ENCODE data around the gene ZBTB9. TPM values are rescaled to one million over a fixed set of nuclear protein-coding genes. Genes with fewer than 3 reads are reported as not detected.
A peak's percentile ranks its signal among the peaks of the same experiment; 100 is the strongest.

ZBTB9 gene
- polyA plus RNA-seq, 2 of the 4 experiments (the other 2 are of a cell fraction), result 6.9 to 9.9 TPM

DNA sequence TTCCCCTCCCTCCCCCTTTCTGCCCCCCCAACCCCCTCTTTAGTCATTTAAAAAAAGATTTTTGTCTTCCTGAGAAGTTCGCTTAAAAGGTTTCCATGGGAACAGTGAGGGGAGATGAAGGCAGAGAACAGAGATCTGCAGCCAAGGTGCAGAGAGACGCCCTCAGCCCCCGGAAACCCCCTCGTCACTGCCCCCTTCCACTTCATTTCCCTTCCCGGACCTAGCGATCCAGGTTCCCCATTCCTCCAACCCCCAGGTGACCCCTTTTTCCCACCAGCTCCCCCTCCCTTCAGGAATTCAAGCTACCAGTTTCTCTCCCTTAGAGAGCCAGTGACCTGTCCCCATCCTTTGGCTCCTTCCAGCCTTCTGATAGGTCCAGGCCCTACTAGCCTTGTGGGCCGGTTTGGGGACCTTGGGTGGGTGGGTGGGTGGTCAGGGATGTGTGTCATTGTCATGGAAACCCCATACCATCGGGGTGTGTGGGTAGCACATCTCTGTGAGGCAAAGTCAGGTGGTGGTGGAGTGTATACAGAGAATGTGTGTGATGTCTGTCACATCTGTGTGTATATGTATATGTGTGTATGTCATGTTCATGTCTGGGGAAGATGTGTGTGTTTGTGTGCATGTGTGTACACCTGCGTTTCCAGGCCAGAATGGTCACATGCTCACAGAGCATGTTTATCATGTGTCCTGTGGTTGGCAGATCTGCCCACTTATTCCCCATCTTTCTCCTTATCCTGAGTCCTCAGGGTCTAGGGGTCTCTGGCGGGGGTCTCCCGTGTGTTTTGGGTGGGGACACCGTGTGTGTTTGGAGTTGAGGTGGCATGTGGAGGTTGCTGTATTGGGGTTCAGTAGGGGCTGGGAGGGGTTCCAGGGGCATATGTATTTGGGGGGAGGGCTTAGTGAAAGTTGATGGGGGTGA, 27.5 kb upstream of the ZBTB9 start:
- Histone ChIP-seq H3K4me1 (peaks cover 46% of the 10 kb centered on the region), H3K4me2 (peak overlapping the region; percentile 90), H3K27ac (peak overlapping the region; percentile 89 to 98), H3K9me3 (no peaks in the 10 kb centered on the region), H3K4me3 (peak overlapping the region; percentile 69)
- TF ChIP-seq JUN (IDR thresholded peaks at IDR 0.05), result no peak
- TF ChIP-seq, protein P1, sequence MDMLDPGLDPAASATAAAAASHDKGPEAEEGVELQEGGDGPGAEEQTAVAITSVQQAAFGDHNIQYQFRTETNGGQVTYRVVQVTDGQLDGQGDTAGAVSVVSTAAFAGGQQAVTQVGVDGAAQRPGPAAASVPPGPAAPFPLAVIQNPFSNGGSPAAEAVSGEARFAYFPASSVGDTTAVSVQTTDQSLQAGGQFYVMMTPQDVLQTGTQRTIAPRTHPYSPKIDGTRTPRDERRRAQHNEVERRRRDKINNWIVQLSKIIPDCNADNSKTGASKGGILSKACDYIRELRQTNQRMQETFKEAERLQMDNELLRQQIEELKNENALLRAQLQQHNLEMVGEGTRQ (IDR thresholded peaks at IDR 0.05), result peak; percentile 29; the same call in 1 of the 2 replicates
- ChIA-PET POLR2A (interaction anchor here (0.9 to 1.6 kb wide), 4 partner anchors 9 to 153 kb away, joined by 3 to 11 read pairs (median 3); partner anchors contain the start of genes BAK1, CUTA and ZBTB9), CTCF (interaction anchor here (0.6 to 2.7 kb wide), 21 partner anchors 10 to 260 kb away, joined by 3 to 24 read pairs (median 3); partner anchors contain the start of genes B3GALT4, CUTA and ZBTB9)
- no peak for FAIRE-seq
- DNase-seq (ENCODE audit: low read depth in 1 of 2, low spot score in 1 of 2), result peak; percentile 19 to 25
- no peak for ATAC-seq
- WGBS (ENCODE audit: missing lambda C conversion rate), result 8% methylated on average over 10 of the region's 12 CpGs

DNA sequence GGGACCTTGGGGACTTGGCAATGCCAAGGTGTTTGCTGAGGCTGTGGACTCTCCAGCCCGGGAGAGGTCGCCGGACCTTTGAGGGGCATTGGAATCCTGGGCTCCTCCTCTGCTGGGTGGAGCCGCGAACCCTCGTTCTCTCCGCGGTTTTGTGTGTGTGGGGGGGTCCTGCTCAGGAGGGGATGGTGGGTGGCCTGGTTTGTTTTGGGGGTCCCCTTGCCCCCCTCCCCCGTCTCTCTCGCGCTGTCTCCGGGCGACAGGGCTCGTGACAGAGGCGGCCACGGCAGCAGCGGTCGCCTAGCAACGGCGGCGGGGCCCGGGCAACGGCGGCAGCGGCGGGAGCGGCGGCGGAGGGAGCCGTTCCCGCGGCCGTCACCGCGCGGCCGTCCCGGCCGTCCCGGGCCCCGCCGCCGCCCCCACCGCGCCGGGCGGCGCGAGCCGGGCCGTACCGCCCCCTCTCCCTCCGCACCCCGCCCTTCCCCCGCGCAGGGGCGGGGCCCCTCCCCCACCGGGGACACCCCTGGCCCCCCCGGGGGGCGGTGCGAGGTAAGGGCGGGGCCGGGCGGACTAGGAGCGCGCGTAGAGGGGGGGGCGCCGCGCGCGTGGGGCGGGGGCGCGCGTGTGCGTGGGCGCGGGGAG, 26.7 kb upstream of the ZBTB9 start:
- no peaks in the 10 kb centered on the region for H3K9me3 ChIP-seq
- peak; percentile 18 to 51 for DNase-seq (ENCODE audit: low read depth in 1 of 2, low spot score in 1 of 2)
- H3K27ac ChIP-seq, result peak overlapping the region; percentile 89 to 98
- H3K4me2 ChIP-seq, result peak overlapping the region; percentile 90
- H3K4me1 ChIP-seq, result peaks cover 46% of the 10 kb centered on the region
- FAIRE-seq, result no peak
- peak overlapping the region; percentile 69 for H3K4me3 ChIP-seq
- ChIA-PET CTCF (no interaction called here), POLR2A (no interaction called here)
- 0% methylated on average over 5 of the region's 79 CpGs for WGBS (ENCODE audit: missing lambda C conversion rate)
- TF ChIP-seq JUN (IDR thresholded peaks at IDR 0.05) (0 out of 5 replicates have a peak, but pooled peaks of 1 of the 2 experiments have one; percentile 27), NR3C1 (IDR thresholded peaks at IDR 0.05) (no peak)
- peak; percentile 21 to 41; a peak in 2 of 6 replicates for ATAC-seq

DNA sequence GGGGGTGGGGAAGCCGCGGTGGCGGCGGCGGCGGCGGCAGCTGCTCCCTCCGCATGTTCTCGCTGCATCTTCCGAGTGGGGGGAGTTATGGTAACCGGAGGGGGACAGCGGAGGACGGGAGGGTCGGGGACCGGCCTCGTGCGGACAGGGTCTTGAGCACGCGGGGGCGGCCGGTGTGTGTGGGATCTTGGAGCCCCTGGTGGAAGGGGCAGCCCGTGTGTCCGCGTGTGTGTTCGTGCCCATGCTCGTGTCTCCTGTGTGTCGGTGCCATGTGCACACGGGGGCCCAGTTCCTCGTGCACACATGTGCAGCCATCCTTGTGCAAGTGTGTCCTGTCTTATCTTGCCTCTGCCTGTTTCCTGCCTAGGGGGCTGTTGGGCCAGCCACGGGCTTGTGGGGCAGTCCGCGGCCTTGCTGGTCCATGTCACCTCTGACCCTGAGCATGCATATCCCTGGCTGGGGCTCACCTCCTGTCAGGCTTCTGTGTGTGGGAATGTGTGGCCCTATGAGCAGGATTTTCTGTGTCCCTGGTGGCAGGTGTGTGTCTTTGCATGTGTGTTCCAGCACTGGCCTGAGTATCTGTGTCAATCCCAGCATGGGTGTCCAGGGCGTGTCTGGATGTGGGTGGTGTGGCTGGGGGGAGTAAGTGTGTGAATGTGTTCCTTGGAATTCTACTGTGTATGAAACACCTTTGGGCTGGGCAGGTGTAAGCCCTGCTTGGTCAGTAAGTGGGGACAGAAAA, 26.0 kb upstream of the ZBTB9 start:
- ChIA-PET CTCF (no interaction called here), POLR2A (interaction anchor here (2.7 kb wide), 1 partner anchor 26 kb away, joined by 11 read pairs; the partner anchor contains the start of gene ZBTB9)
- TF ChIP-seq, protein P2, sequence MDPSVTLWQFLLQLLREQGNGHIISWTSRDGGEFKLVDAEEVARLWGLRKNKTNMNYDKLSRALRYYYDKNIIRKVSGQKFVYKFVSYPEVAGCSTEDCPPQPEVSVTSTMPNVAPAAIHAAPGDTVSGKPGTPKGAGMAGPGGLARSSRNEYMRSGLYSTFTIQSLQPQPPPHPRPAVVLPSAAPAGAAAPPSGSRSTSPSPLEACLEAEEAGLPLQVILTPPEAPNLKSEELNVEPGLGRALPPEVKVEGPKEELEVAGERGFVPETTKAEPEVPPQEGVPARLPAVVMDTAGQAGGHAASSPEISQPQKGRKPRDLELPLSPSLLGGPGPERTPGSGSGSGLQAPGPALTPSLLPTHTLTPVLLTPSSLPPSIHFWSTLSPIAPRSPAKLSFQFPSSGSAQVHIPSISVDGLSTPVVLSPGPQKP (IDR thresholded peaks at IDR 0.05; ENCODE audit: low read depth, low read length), result no peak
- TF ChIP-seq, protein P3, sequence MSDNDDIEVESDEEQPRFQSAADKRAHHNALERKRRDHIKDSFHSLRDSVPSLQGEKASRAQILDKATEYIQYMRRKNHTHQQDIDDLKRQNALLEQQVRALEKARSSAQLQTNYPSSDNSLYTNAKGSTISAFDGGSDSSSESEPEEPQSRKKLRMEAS (IDR thresholded peaks at IDR 0.05), result peak; percentile 66; the same call in 1 of the 2 replicates
- 22% methylated on average over 8 of the region's 33 CpGs for WGBS (ENCODE audit: missing lambda C conversion rate)
- peak; percentile 46 to 83 for DNase-seq (ENCODE audit: low read depth in 1 of 2, low spot score in 1 of 2)
- Histone ChIP-seq H3K4me1 (peaks cover 46% of the 10 kb centered on the region), H3K4me3 (peak overlapping the region; percentile 69), H3K27ac (peak overlapping the region; percentile 89 to 98), H3K9me3 (no peaks in the 10 kb centered on the region), H3K4me2 (peak overlapping the region; percentile 90)
- peak; percentile 22 to 42 for ATAC-seq
- FAIRE-seq, result no peak

DNA sequence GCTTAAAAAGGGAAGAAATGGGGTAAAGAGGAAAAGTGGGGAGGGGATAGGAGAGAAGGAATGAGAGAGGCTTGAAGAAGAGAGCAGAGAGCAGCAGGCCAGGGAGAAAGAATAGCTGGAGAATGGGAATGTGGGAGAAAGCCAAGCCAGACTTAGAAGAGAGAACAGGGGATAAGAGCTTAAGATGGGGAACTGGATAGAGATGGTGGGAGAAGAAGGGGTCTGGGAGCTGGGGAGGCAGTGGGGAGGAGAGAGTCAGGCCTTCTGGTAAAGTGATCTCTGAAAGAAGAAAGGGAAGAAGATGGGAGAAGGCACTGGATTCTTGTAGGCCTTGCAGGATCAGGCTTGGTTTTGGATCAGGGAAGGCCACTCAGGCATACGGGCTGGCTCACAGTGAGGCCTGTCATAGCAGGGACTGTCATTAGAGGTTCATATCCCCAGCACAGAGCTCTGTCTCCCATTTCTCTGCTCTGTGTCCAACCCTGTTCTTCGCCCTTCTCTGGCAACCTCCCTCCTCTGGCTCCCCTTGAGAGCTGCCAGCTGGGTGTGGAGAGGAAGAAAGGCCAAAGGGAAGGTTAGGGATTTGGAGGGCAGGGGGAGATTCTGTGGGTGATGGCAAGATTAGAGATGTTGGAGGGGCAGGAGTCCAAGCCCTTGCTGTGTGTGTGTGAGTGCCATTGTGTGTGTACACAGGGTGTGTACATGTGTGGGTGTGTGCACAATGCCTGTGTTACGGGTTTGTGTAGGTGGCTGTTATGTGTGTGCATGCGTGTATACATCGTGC, 25.2 kb upstream of the ZBTB9 start:
- WGBS (ENCODE audit: missing lambda C conversion rate), result 92% methylated on average over 5 of the region's 5 CpGs
- no peak for DNase-seq (ENCODE audit: low read depth in 1 of 2, low spot score in 1 of 2)
- Histone ChIP-seq H3K9me3 (no peaks in the 10 kb centered on the region), H3K4me2 (peak overlapping the region; percentile 90), H3K27ac (peak overlapping the region in 1 of 2 experiments; percentile 98; a peak in 3 of 6 replicates), H3K4me3 (no peak overlapping the region), H3K4me1 (peaks cover 46% of the 10 kb centered on the region)
- CTCF ChIA-PET, result no interaction called here
- no peak for FAIRE-seq
- no peak for ATAC-seq
- POLR2A ChIA-PET, result interaction anchor here (2.7 kb wide), 1 partner anchor 25 kb away, joined by 11 read pairs; the partner anchor contains the start of gene ZBTB9
- TF ChIP-seq CHD4 (IDR thresholded peaks at IDR 0.05; ENCODE audit: borderline replicate concordance) (no peak), ZNF302 (CRISPR knock-in tag; IDR thresholded peaks at IDR 0.05) (no peak), RAD21 (conservative IDR thresholded peaks at IDR 0.05 in 1 of 2, IDR thresholded peaks at IDR 0.05 in 1 of 2) (no peak), RNF2 (IDR thresholded peaks at IDR 0.05; ENCODE audit: borderline replicate concordance, low read depth) (no peak), NPAS2 (CRISPR knock-in tag; IDR thresholded peaks at IDR 0.05; ENCODE audit: borderline replicate concordance) (no peak), POLR2AphosphoS2 (conservative IDR thresholded peaks at IDR 0.05; ENCODE audit: low read length) (no peak), HOXA7 (CRISPR knock-in tag; IDR thresholded peaks at IDR 0.05) (no peak), HOXB5 (CRISPR knock-in tag; IDR thresholded peaks at IDR 0.05) (no peak)
- TF ChIP-seq, protein P4, sequence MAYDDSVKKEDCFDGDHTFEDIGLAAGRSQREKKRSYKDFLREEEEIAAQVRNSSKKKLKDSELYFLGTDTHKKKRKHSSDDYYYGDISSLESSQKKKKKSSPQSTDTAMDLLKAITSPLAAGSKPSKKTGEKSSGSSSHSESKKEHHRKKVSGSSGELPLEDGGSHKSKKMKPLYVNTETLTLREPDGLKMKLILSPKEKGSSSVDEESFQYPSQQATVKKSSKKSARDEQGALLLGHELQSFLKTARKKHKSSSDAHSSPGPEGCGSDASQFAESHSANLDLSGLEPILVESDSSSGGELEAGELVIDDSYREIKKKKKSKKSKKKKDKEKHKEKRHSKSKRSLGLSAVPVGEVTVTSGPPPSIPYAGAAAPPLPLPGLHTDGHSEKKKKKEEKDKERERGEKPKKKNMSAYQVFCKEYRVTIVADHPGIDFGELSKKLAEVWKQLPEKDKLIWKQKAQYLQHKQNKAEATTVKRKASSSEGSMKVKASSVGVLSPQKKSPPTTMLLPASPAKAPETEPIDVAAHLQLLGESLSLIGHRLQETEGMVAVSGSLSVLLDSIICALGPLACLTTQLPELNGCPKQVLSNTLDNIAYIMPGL (CRISPR knock-in tag; IDR thresholded peaks at IDR 0.05; ENCODE audit: borderline replicate concordance), result no peak
- TF ChIP-seq, protein P5, sequence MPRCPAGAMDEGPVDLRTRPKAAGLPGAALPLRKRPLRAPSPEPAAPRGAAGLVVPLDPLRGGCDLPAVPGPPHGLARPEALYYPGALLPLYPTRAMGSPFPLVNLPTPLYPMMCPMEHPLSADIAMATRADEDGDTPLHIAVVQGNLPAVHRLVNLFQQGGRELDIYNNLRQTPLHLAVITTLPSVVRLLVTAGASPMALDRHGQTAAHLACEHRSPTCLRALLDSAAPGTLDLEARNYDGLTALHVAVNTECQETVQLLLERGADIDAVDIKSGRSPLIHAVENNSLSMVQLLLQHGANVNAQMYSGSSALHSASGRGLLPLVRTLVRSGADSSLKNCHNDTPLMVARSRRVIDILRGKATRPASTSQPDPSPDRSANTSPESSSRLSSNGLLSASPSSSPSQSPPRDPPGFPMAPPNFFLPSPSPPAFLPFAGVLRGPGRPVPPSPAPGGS (IDR thresholded peaks at IDR 0.05), result no peak
- TF ChIP-seq, protein P6, sequence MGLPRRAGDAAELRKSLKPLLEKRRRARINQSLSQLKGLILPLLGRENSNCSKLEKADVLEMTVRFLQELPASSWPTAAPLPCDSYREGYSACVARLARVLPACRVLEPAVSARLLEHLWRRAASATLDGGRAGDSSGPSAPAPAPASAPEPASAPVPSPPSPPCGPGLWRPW (IDR thresholded peaks at IDR 0.05), result no peak

Measured in A549 (cell line).